HEK293 (cell line): ENCODE results near the gene ARHGAP36.

Source experiments
- GLIS2 ChIP-seq: fragments of 450-650 bp; formaldehyde crosslinking; IDR thresholded peaks from 2 replicates; pipeline ENCODE4 v1.5.1; 2016; ENCODE audit warnings: missing biosample characterization, missing genetic modification characterization
- SETDB1 ChIP-seq: IDR thresholded peaks from one replicate; pipeline ENCODE4 v1.6.1; 2017; ENCODE audit warnings: mild to moderate bottlenecking, low read length, moderate library complexity, mixed read lengths; ENCODE audit not compliant: insufficient read length
- ZFP41 ChIP-seq: fragments of 450-650 bp; formaldehyde crosslinking; IDR thresholded peaks from 2 replicates; pipeline ENCODE4 v1.5.1; 2016; ENCODE audit warnings: missing biosample characterization, missing genetic modification characterization, borderline replicate concordance
- ZNF112 ChIP-seq: fragments of 450-650 bp; formaldehyde crosslinking; IDR thresholded peaks from 2 replicates; pipeline ENCODE4 v1.5.0; 2017; ENCODE audit warnings: missing biosample characterization, missing genetic modification characterization
- ZNF426 ChIP-seq: fragments of 450-650 bp; formaldehyde crosslinking; IDR thresholded peaks from 2 replicates; pipeline ENCODE4 v1.5.1; 2017; ENCODE audit warnings: missing biosample characterization, missing genetic modification characterization, mild to moderate bottlenecking, inconsistent platforms, moderate library complexity

GRCh38 chrX:131081772-131082740, 23.9 kb downstream of the ARHGAP36 start:
- TF ChIP-seq ZFP41 (tag by site-specific recombination) (no peak), GLIS2 (tag by site-specific recombination) (no peak), SETDB1 (no peak), ZNF426 (no peak), ZNF112 (no peak)
